Measurements from ENCODE around the gene INPP4A. TPM values are rescaled to one million over a fixed set of nuclear protein-coding genes. Genes with fewer than 3 reads are reported as not detected.

INPP4A gene
- total RNA-seq, 4 donors from 2014 or later = 22.8 to 35.8 (median 25.4) TPM

DNA sequence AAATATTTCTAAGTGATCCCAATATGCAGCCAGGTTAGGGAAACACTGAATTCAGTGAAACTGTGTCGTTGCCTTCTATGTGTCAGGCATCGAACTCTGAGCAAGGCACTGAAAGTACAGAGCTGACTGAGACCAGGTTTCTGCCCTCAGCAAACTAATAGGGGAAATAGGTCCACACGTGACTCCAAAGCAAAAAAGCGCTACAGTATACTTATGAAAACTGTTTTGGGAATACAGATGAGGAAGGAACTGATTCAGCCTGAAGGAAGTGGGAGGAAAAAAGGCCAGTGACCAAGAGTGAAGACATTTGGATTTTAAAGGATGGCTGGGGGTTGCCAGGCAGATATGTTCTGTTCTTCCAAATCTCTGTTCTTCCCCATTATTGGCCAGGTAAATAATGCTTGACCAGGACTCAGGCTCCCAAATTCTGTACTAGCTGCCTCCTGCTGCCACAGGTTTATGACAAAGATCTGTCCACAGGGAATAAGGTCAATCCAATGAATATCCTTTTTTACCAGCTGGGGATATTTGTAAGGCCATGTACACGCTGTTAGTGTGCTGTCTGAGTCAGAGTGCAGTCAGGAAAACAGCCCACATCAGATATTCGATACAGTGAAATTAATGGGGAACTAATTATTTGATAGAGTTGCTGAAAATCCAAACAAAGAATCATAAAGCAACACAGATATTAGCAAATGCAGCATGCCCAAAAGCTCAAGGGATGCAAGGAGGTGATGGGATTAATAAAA lies 24.5 kb upstream of the INPP4A start:
- H3K4me1 ChIP-seq = no peaks in the 10 kb centered on the region
- no peak overlapping the region for H3K4me3 ChIP-seq
- no peaks in the 10 kb centered on the region for H3K27me3 ChIP-seq
- no peaks in the 10 kb centered on the region for H3K36me3 ChIP-seq
- H3K9me3 ChIP-seq = peaks cover 10% of the 10 kb centered on the region in 2 donors
- 81% methylated on average over 3 to 6 of the region's 6 CpGs for whole genome bisulfite sequencing, 2 donors (ENCODE audit: low coverage in 1 of 2)
- no peak overlapping the region for H3K27ac ChIP-seq
- in situ Hi-C loops (cut with MboI; ENCODE audit: low pct_ligation_motif_present in 1 of 4, low pct_unique_long_range_greater_than_20kb in 1 of 4, low sequenced_read_pairs in 3 of 4) (loop anchor here (10.0 to 25.0 kb wide), 8 partner anchors 92 to 642 kb away; partner anchors contain the start of genes COA5 (in 1 of the 4) and UNC50 (in 1 of the 4)), intact Hi-C loops (cut with DNase I; ENCODE audit: low total_unique reads) (no loop called here)
- no peak for DNase-seq
- TF ChIP-seq POLR2A (IDR thresholded peaks at IDR 0.05) (no peak), POLR2AphosphoS5 (IDR thresholded peaks at IDR 0.05) (no peak), EP300 (IDR thresholded peaks at IDR 0.05; ENCODE audit: low read depth) (no peak)
- TF ChIP-seq, protein P1, sequence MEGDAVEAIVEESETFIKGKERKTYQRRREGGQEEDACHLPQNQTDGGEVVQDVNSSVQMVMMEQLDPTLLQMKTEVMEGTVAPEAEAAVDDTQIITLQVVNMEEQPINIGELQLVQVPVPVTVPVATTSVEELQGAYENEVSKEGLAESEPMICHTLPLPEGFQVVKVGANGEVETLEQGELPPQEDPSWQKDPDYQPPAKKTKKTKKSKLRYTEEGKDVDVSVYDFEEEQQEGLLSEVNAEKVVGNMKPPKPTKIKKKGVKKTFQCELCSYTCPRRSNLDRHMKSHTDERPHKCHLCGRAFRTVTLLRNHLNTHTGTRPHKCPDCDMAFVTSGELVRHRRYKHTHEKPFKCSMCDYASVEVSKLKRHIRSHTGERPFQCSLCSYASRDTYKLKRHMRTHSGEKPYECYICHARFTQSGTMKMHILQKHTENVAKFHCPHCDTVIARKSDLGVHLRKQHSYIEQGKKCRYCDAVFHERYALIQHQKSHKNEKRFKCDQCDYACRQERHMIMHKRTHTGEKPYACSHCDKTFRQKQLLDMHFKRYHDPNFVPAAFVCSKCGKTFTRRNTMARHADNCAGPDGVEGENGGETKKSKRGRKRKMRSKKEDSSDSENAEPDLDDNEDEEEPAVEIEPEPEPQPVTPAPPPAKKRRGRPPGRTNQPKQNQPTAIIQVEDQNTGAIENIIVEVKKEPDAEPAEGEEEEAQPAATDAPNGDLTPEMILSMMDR (IDR thresholded peaks at IDR 0.05) = no peak

DNA sequence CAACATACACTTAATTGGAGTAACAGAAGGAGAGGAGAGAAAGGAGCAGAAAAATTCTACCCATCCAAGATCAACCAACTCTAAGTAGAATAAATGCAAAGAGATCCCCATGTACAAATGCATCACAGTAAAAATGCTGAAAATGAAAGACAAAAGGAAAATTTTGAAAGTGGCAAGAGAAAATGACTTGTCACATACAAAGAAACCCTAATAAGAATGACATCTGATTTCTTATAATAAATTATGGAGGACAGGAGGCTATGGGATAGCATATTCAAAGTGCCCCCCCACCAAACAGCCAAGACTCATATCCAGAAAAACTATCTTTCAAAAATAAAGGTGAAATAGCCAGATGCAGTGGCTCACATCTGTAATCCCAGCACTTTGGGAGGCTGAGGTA lies 22.2 kb upstream of the INPP4A start:
- H3K27me3 ChIP-seq = no peaks in the 10 kb centered on the region
- no peak overlapping the region for H3K4me3 ChIP-seq
- H3K27ac ChIP-seq = no peak overlapping the region
- H3K36me3 ChIP-seq = no peaks in the 10 kb centered on the region
- no peak for DNase-seq
- no peak for TF ChIP-seq EP300 (IDR thresholded peaks at IDR 0.05; ENCODE audit: low read depth)
- TF ChIP-seq POLR2A (IDR thresholded peaks at IDR 0.05) = no peak
- no peak for TF ChIP-seq POLR2AphosphoS5 (IDR thresholded peaks at IDR 0.05)
- TF ChIP-seq, protein P1 (IDR thresholded peaks at IDR 0.05) = no peak
- intact Hi-C loops (cut with DNase I; ENCODE audit: low total_unique reads) = no loop called here
- in situ Hi-C loops (cut with MboI; ENCODE audit: low pct_ligation_motif_present in 1 of 4, low pct_unique_long_range_greater_than_20kb in 1 of 4, low sequenced_read_pairs in 3 of 4) = loop anchor here (25.0 kb wide), 6 partner anchors 90 to 640 kb away; no protein-coding TSS in a partner anchor
- peaks cover 10% of the 10 kb centered on the region in 2 donors for H3K9me3 ChIP-seq
- H3K4me1 ChIP-seq = no peaks in the 10 kb centered on the region

DNA sequence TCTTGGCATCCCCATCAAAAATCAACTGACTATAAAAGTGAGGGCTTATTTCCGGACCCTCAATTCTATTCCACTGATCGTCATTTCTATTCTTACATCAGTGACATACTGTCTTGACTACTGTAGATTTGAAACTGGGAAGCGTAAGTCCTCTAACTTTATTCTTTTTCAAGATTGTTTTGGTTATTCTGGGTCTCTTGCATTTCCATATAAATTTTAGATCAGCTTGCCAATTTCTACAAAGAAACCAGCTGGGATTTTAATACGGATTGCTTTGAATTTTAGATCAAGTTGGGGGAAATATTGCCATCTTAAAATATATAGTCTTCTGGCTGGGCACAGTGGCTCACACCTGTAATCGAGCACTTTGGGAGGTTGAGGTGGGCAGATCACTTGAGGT lies 17.9 kb upstream of the INPP4A start:
- no peaks in the 10 kb centered on the region for H3K27me3 ChIP-seq
- intact Hi-C loops (cut with DNase I; ENCODE audit: low total_unique reads) = no loop called here
- no peak for DNase-seq
- H3K27ac ChIP-seq = no peak overlapping the region
- H3K4me3 ChIP-seq = no peak overlapping the region
- no peaks in the 10 kb centered on the region for H3K4me1 ChIP-seq
- no peak for TF ChIP-seq POLR2AphosphoS5 (IDR thresholded peaks at IDR 0.05)
- TF ChIP-seq, protein P1 (IDR thresholded peaks at IDR 0.05) = no peak
- no peak for TF ChIP-seq EP300 (IDR thresholded peaks at IDR 0.05; ENCODE audit: low read depth)
- no peak for TF ChIP-seq POLR2A (IDR thresholded peaks at IDR 0.05)
- WGBS, 2 donors (ENCODE audit: low coverage in 1 of 2) = 85 to 94% methylated on average over 5 of the region's 5 CpGs
- in situ Hi-C loops (cut with MboI; ENCODE audit: low pct_ligation_motif_present in 1 of 4, low pct_unique_long_range_greater_than_20kb in 1 of 4, low sequenced_read_pairs in 3 of 4) = no loop called here
- H3K36me3 ChIP-seq = no peaks in the 10 kb centered on the region
- H3K9me3 ChIP-seq = peaks cover 10% of the 10 kb centered on the region in 2 donors

DNA sequence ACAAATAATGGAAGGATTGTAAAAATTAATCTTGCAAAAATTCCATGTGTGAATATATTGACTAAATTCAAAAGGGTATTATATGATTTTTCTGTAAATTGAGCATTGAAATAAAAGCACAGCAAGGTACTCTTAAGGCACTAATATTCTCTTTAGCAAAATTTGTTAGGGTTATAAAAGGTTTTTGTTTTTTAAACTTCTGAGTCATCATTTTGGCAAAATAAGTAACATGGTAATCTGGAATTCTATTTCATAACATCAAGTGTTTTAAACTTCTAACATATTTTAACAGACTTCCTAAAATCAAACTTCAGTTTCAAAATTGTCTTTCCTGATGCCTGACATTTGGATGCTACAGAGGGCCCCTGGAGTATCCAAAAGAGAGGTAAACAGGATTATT lies 12.5 kb upstream of the INPP4A start:
- DNase-seq = no peak
- Histone ChIP-seq H3K4me3 (no peak overlapping the region), H3K27me3 (no peaks in the 10 kb centered on the region), H3K36me3 (no peaks in the 10 kb centered on the region), H3K4me1 (no peaks in the 10 kb centered on the region), H3K27ac (no peak overlapping the region), H3K9me3 (no peaks in the 10 kb centered on the region)
- intact Hi-C loops (cut with DNase I; ENCODE audit: low total_unique reads) (no loop called here), in situ Hi-C loops (cut with MboI; ENCODE audit: low pct_ligation_motif_present in 1 of 4, low pct_unique_long_range_greater_than_20kb in 1 of 4, low sequenced_read_pairs in 3 of 4) (no loop called here)
- TF ChIP-seq POLR2AphosphoS5 (IDR thresholded peaks at IDR 0.05) (no peak), POLR2A (IDR thresholded peaks at IDR 0.05) (no peak), EP300 (IDR thresholded peaks at IDR 0.05; ENCODE audit: low read depth) (no peak)
- TF ChIP-seq, protein P1 (IDR thresholded peaks at IDR 0.05) = no peak
